IPS-20b (cell line): ENCODE results near the gene GRK6.

Experiments used
- H3K27ac ChIP-seq: one replicate; pipeline ENCODE4 v1.5.1; 2013; ENCODE audit warnings: low read length
- H3K27me3 ChIP-seq: 2 replicates; pipeline ENCODE4 v1.6.1; 2013; ENCODE audit warnings: mild to moderate bottlenecking, low read length, inconsistent platforms; ENCODE audit not compliant: insufficient read depth
- H3K36me3 ChIP-seq: 2 replicates; pipeline ENCODE4 v1.6.1; 2013; ENCODE audit warnings: low read depth, mild to moderate bottlenecking, inconsistent platforms, low read length, moderate library complexity; ENCODE audit not compliant: insufficient read depth
- H3K4me1 ChIP-seq: 2 replicates; pipeline ENCODE4 v1.6.1; 2013; ENCODE audit warnings: mild to moderate bottlenecking, control low read depth, inconsistent platforms, low read length, moderate library complexity; ENCODE audit not compliant: insufficient read depth
- H3K4me3 ChIP-seq: 2 replicates; pipeline ENCODE4 v1.5.1; 2013; ENCODE audit warnings: mild to moderate bottlenecking, low read length, inconsistent platforms
- H3K9ac ChIP-seq: 2 replicates; pipeline ENCODE4 v1.6.1; 2013; ENCODE audit warnings: low read depth, mild to moderate bottlenecking, inconsistent platforms, low read length, moderate library complexity
- H3K9me3 ChIP-seq: 2 replicates; pipeline ENCODE4 v1.6.1; 2013; ENCODE audit warnings: mild to moderate bottlenecking, low read depth, low read length, inconsistent platforms; ENCODE audit not compliant: insufficient read depth

Gene GRK6

DNA sequence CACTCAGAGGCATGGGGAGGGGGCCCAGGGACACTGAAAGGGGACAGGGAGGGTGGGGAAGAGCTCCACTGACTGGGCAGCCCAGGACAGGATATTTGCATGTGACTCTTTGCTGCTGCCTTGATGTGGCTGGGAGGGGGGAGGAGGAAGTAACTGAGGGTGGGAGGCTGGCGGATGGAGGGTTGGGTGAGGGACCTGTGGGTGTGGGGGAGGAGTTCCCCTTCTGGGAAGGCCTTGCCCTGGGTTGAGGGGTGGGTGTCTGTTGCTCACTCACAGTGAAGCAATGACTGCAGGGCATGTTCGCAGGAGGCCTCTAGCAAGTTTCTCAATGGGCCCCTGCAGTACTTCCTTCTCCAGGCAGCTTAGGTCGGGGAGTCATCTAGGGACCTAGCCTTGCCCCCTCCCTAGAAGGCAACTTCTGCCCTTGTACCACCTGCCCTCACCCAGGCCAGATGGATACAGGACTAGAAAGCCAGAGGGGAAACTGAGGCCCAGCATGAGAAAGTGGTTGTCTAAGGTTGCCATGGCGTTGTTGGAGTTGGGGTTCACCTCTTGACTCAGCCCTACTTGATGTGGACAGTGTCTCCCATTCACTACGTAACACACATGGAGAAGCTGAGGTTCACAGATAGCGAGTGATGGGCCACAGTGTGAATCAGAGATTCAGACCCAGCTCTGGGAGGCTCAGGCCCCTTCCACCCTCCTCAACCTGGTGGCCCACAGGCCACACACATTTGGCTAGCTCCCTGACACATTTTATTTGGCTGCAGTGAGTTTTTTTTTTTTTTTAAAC lies 3.0 kb downstream of the GRK6 start:
- Histone ChIP-seq H3K36me3 (peaks cover 48% of the 10 kb centered on the region), H3K4me3 (no peak overlapping the region), H3K9ac (no peak overlapping the region), H3K4me1 (peaks cover 5% of the 10 kb centered on the region; the same call in 1 of the 2 replicates), H3K9me3 (no peaks in the 10 kb centered on the region), H3K27me3 (no peaks in the 10 kb centered on the region; the same call in 1 of the 2 replicates), H3K27ac (no peak overlapping the region)

DNA sequence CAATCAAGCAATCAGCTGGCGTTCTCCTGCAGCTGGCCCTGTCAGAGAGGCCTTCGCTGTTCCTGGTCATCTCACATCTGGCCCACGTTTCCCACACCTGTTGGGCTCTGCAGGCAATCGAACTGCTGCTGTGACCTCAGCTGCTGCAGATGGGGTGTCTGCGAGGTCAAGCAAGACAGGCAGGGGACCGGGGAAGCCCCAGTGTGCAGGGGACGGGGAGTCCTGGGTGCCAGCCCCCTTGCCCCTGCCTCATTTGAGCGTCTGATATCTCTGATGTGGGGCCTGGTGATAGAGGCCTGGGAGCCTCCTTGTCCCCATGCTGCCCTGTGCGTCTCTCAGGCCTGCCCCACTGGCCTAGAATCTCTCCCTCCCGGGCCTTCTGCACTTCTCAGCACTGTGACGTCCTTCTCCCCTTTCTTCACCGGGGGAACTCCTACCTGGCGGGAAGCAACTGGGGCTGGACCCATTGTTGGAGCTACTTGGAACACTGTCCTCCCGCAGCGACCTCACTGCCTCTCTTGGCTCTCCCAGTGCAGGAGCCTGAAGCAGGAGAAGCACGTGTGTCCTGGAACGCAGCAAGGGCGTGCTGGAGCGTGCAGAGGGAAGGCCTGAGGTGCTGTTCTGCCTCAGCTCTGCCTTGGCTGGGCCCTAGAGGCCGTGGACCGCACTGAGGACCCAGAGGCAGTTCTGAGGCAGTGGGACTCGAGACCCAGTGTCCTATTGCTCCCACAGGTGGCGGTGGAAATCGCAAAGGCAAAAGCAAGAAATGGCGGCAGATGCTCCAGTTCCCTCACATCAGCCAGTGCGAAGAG lies 3.9 kb downstream of the GRK6 start:
- Histone ChIP-seq H3K4me1 (peaks cover 2% of the 10 kb centered on the region; the same call in 1 of the 2 replicates), H3K27me3 (no peaks in the 10 kb centered on the region; the same call in 1 of the 2 replicates), H3K27ac (no peak overlapping the region), H3K4me3 (no peak overlapping the region), H3K36me3 (peaks cover 57% of the 10 kb centered on the region), H3K9ac (no peak overlapping the region), H3K9me3 (no peaks in the 10 kb centered on the region)

DNA sequence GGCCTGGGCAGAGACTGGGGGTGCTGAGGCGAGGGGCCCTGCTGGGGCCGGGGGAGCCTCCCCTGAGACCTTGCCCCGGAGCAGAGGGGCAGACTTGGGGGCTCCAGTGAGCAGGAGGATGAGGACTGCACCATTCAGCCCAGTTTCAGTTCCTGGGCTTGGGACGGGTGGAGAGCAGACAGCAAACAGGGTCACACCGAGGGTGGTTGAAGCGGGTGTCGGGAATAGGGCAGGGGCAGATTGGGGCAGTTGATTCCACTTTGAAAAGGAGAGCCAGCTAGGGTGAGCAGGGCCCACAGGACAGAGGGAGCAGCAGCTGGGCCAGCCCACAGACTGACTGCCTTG lies 4.5 kb downstream of the GRK6 start:
- H3K9me3 ChIP-seq = no peaks in the 10 kb centered on the region
- no peaks in the 10 kb centered on the region; the same call in 1 of the 2 replicates for H3K4me1 ChIP-seq
- peaks cover 63% of the 10 kb centered on the region for H3K36me3 ChIP-seq
- no peak overlapping the region for H3K9ac ChIP-seq
- no peaks in the 10 kb centered on the region; the same call in 1 of the 2 replicates for H3K27me3 ChIP-seq
- no peak overlapping the region for H3K4me3 ChIP-seq
- H3K27ac ChIP-seq = no peak overlapping the region

DNA sequence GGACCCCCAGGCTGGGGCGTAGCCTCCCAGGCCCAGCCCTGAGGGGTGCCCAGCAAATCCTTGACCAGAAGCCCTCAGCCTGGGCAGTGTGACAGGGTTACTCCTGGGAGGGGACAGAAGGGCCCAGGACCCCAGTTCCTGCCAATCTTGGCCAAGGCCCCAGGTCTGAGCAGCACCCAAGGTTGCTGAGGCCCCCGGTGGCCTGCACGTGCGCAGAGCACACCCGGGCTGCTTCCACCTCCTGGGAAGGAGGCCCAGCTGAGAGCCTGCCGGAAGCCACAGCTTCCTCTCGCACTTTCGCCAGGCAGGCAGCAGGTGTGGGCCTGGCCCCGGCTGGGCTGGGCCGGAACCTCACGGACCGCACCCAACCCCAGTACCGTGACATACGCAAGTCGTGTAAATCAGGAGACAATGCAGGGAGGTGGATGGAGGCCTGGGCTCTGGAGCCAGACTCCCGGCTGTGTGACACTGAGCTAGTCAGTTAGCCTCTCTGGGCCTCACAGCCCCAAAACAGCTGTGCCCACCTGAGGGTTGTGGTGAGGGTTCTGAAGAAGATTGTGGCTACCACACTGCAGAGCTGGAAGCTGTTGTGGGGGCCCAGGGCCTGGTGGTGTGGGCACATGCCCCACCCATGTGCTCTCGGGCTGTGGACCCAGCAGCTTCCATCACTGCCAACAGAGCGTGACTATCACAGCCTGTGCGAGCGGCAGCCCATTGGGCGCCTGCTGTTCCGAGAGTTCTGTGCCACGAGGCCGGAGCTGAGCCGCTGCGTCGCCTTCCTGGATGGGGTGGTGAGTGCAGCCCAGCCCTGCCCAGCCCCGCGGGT lies 5.1 kb downstream of the GRK6 start:
- no peak overlapping the region for H3K4me3 ChIP-seq
- no peaks in the 10 kb centered on the region; the same call in 1 of the 2 replicates for H3K4me1 ChIP-seq
- no peaks in the 10 kb centered on the region for H3K9me3 ChIP-seq
- H3K27me3 ChIP-seq = no peaks in the 10 kb centered on the region; the same call in 1 of the 2 replicates
- no peak overlapping the region for H3K27ac ChIP-seq
- no peak overlapping the region for H3K9ac ChIP-seq
- peaks cover 63% of the 10 kb centered on the region for H3K36me3 ChIP-seq

DNA sequence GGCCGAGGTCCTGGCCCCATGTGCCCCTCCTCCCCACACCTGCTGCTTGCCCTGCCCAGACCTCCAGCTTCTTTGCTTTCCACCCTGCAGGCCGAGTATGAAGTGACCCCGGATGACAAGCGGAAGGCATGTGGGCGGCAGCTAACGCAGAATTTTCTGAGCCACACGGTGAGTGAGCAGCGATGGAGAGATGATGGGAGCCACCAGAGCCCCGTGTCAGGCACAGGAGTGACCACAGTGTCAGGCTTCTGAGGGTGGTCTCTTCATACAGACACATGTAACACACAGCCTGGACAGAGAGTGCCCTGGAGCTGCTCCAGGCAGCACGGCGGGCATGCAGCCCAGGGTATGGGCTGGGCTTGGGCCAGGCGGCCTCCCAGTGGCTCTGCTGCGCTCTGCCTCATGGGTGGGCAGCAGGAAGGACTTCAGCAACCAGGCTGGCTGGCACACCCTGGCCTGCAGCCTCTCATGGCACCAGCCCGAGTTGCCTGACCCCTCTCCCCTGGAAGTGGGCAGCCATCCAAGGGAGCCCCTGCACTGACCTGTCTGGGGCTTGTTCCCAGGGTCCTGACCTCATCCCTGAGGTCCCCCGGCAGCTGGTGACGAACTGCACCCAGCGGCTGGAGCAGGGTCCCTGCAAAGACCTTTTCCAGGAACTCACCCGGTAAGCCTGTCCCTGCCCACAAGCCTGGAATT lies 5.8 kb downstream of the GRK6 start:
- no peak overlapping the region for H3K4me3 ChIP-seq
- no peak overlapping the region for H3K27ac ChIP-seq
- peaks cover 65% of the 10 kb centered on the region for H3K36me3 ChIP-seq
- H3K4me1 ChIP-seq = no peaks in the 10 kb centered on the region; the same call in 1 of the 2 replicates
- no peak overlapping the region for H3K9ac ChIP-seq
- no peaks in the 10 kb centered on the region; the same call in 1 of the 2 replicates for H3K27me3 ChIP-seq
- no peaks in the 10 kb centered on the region for H3K9me3 ChIP-seq

DNA sequence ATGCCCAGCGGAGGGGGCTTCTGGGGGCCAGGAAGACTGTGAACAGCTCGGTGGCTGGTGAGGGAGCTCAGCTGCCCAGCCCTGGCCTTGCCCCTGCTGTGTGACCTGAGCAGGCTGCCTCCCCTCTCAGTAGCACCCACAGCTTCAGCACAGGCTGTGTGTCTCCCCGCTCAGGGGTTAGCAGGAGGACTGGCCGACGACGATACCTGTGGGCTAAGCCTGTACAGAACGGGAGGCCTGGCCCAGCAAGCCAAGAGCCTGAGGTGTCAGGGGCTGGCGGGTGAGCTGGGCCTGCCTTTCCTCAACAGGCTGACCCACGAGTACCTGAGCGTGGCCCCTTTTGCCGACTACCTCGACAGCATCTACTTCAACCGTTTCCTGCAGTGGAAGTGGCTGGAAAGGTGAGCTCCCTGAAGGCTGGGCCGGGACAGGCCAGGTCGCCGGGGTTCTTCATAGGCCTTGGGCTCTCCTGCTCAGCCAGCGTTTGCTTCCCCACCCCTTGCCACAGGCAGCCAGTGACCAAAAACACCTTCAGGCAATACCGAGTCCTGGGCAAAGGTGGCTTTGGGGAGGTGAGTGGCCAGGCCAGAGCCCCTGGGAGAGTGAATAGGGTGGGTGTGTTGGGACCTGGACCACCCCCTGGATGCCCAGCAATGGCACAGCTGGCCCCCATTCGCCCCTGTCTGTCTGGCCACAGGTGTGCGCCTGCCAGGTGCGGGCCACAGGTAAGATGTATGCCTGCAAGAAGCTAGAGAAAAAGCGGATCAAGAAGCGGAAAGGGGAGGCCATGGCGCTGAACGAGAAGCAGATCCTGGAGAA lies 6.6 kb downstream of the GRK6 start:
- Histone ChIP-seq H3K4me3 (no peak overlapping the region), H3K4me1 (no peaks in the 10 kb centered on the region), H3K27me3 (no peaks in the 10 kb centered on the region), H3K9ac (no peak overlapping the region), H3K36me3 (peaks cover 71% of the 10 kb centered on the region), H3K9me3 (no peaks in the 10 kb centered on the region), H3K27ac (no peak overlapping the region)

DNA sequence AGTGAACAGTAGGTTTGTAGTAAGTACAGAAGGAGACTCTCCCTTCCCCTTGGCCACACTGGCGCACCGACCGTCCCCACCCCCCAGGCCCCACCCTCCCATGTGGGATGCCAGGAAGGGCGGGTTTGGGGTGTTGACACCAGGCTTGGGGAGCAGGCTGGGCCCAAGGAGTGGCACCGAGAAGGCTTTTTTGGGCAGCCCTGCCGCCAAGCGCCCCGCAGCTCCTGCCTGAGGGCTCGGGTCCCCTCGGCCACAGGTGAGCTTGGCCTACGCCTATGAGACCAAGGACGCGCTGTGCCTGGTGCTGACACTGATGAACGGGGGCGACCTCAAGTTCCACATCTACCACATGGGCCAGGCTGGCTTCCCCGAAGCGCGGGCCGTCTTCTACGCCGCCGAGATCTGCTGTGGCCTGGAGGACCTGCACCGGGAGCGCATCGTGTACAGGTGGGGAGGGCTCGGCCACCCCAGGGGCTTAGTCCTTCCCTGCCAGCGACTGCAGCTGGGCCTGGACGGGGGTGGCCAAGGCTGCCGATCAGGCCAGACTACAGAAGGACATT lies 7.3 kb downstream of the GRK6 start:
- H3K36me3 ChIP-seq = peaks cover 77% of the 10 kb centered on the region
- H3K4me3 ChIP-seq = no peak overlapping the region
- H3K27me3 ChIP-seq = no peaks in the 10 kb centered on the region
- no peak overlapping the region for H3K27ac ChIP-seq
- no peak overlapping the region for H3K9ac ChIP-seq
- H3K4me1 ChIP-seq = no peaks in the 10 kb centered on the region
- no peaks in the 10 kb centered on the region for H3K9me3 ChIP-seq

DNA sequence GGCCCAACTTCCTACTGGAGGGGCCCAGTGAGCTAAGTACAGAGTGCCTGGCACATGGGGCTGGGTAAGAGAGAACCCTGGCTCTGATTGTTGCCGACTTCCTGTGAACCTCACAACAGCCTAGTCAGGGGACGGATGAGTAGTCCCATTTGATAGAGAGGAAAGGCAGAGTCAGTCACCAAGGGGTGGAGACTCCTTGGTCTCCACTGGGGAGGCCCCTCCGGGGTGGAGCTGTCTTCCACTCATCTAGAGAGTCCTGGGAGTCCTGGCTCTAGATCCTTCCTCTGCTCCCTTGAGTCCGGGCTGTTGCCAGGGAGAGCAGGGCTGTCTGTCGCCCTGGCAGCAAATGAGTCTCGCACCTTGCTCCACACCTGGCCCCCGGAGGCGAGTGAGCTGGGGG lies 8.0 kb downstream of the GRK6 start:
- Histone ChIP-seq H3K27ac (no peak overlapping the region), H3K36me3 (peaks cover 79% of the 10 kb centered on the region), H3K27me3 (no peaks in the 10 kb centered on the region), H3K4me1 (no peaks in the 10 kb centered on the region), H3K4me3 (no peak overlapping the region), H3K9me3 (no peaks in the 10 kb centered on the region), H3K9ac (no peak overlapping the region)

DNA sequence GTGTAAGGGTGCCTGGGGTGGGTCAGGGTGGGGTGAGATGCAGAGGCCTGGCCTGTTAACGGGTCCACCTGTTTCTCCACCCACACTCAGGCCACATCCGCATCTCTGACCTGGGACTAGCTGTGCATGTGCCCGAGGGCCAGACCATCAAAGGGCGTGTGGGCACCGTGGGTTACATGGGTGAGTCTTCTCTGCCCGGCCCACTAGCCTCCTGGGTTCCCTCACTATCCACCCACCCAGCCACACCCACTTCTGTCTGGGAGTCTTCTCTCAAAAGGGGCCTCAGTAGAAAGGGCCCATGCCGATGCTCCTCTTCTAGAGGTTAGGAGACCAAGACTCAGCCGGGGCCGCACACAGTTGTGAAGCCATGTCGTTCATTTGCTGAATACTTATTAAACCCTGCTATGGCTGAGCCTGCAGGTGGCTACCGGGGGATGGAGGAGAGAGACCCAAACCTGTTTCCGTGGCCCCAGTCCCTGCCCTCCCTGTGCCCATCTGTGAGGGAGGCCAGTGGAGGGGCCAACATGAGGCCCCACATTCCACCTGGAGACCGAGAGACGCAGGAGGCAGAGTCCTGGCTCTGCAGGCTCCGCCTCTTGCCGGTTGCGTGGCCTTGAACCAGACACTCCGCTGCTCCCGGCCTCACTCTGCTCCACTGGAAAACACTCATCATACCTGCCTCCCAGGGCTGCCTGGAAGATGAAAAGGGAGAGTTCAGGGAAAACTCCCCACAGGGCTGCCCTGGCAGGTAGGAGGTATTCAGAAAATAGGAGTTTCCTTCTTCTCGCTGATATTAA lies 8.7 kb downstream of the GRK6 start:
- H3K36me3 ChIP-seq = peaks cover 72% of the 10 kb centered on the region
- no peak overlapping the region for H3K4me3 ChIP-seq
- no peak overlapping the region for H3K9ac ChIP-seq
- H3K4me1 ChIP-seq = peaks cover 5% of the 10 kb centered on the region; the same call in 1 of the 2 replicates
- no peak overlapping the region for H3K27ac ChIP-seq
- no peaks in the 10 kb centered on the region for H3K27me3 ChIP-seq
- no peaks in the 10 kb centered on the region for H3K9me3 ChIP-seq
